Measurements from ENCODE around the gene FMN1. TPM values are rescaled to one million over a fixed set of nuclear protein-coding genes. Genes with fewer than 3 reads are reported as not detected.
"Not testable (repeated sequence)": the region's sequence is repeated elsewhere in the genome, so short reads cannot be mapped to it uniquely, and the experiment has no call there.

The FMN1 gene
- total RNA-seq, 2 donors from 2014 or later, result 1.1 to 4.5 TPM

GRCh38 chr15:32977506-32977905 is 217.0 kb downstream of the FMN1 start:
- no peaks in the 10 kb centered on the region for H3K9me3 Mint-ChIP-seq
- H3K27ac Mint-ChIP-seq, result no peak overlapping the region
- DNase-seq (ENCODE audit: low spot score in 2 of 2) (no peak), ATAC-seq (peak in 1 of 2 donors; percentile 51)
- H3K36me3 Mint-ChIP-seq, result no peaks in the 10 kb centered on the region

- H3K36me3 Mint-ChIP-seq, result no peaks in the 10 kb centered on the region
- no peak for DNase-seq (ENCODE audit: low spot score in 2 of 2)
- ATAC-seq, result no peak
- H3K9me3 Mint-ChIP-seq, result no peaks in the 10 kb centered on the region
- no peak overlapping the region for H3K27ac Mint-ChIP-seq
Measured at GRCh38 chr15:32974691-32975090, 219.8 kb downstream of the FMN1 start.

- Mint-ChIP-seq H3K9me3 (no peaks in the 10 kb centered on the region), H3K36me3 (no peaks in the 10 kb centered on the region), H3K27ac (no peak overlapping the region)
- no peak for DNase-seq (ENCODE audit: low spot score in 2 of 2)
- ATAC-seq, result no peak
Measured at GRCh38 chr15:32972686-32973085, 221.8 kb downstream of the FMN1 start.

GRCh38 chr15:32970847-32971246 is 223.7 kb downstream of the FMN1 start:
- no peak for ATAC-seq
- Mint-ChIP-seq H3K9me3 (no peaks in the 10 kb centered on the region), H3K27ac (no peak overlapping the region), H3K36me3 (peaks cover 0 to 5% of the 10 kb centered on the region in 2 donors)
- no peak for DNase-seq (ENCODE audit: low spot score in 2 of 2)

- Mint-ChIP-seq H3K36me3 (peaks cover 0 to 5% of the 10 kb centered on the region in 2 donors), H3K27ac (no peak overlapping the region), H3K9me3 (no peaks in the 10 kb centered on the region)
- ATAC-seq (no peak), DNase-seq (ENCODE audit: low spot score in 2 of 2) (no peak)
Measured at GRCh38 chr15:32967521-32967920, 227.0 kb downstream of the FMN1 start.

GRCh38 chr15:32966512-32966911 is 228.0 kb downstream of the FMN1 start:
- no peak for ATAC-seq
- no peak for DNase-seq (ENCODE audit: low spot score in 2 of 2)
- peaks cover 0 to 5% of the 10 kb centered on the region in 2 donors for H3K9me3 Mint-ChIP-seq
- peaks cover 0 to 8% of the 10 kb centered on the region in 2 donors for H3K36me3 Mint-ChIP-seq
- no peak overlapping the region for H3K27ac Mint-ChIP-seq

- Mint-ChIP-seq H3K27ac (peak overlapping the region in 1 of 2 donors; percentile 81), H3K36me3 (peaks cover 0 to 8% of the 10 kb centered on the region in 2 donors), H3K9me3 (peaks cover 0 to 5% of the 10 kb centered on the region in 2 donors)
- no peak for ATAC-seq
- no peak for DNase-seq (ENCODE audit: low spot score in 2 of 2)
Measured at GRCh38 chr15:32965897-32966296, 228.6 kb downstream of the FMN1 start.

GRCh38 chr15:32959077-32959476 is 235.4 kb downstream of the FMN1 start:
- DNase-seq (ENCODE audit: low spot score in 2 of 2) (no peak), ATAC-seq (no peak)
- Mint-ChIP-seq H3K36me3 (peaks cover 0 to 4% of the 10 kb centered on the region in 2 donors), H3K9me3 (peaks cover 0 to 5% of the 10 kb centered on the region in 2 donors), H3K27ac (no peak overlapping the region)

- Mint-ChIP-seq H3K36me3 (peaks cover 0 to 4% of the 10 kb centered on the region in 2 donors), H3K9me3 (peaks cover 0 to 5% of the 10 kb centered on the region in 2 donors), H3K27ac (no peak overlapping the region)
- DNase-seq (ENCODE audit: low spot score in 2 of 2) (no peak), ATAC-seq (no peak)
Measured at GRCh38 chr15:32957219-32957618, 237.3 kb downstream of the FMN1 start.

- DNase-seq (ENCODE audit: low spot score in 2 of 2) (no peak), ATAC-seq (no peak)
- peaks cover 0 to 2% of the 10 kb centered on the region in 2 donors for H3K9me3 Mint-ChIP-seq
- H3K27ac Mint-ChIP-seq, result no peak overlapping the region
- peaks cover 0 to 3% of the 10 kb centered on the region in 2 donors for H3K36me3 Mint-ChIP-seq
Measured at GRCh38 chr15:32956711-32957110, 237.8 kb downstream of the FMN1 start.

GRCh38 chr15:32956006-32956405 is 238.5 kb downstream of the FMN1 start:
- DNase-seq (ENCODE audit: low spot score in 2 of 2), result no peak
- H3K9me3 Mint-ChIP-seq, result no peaks in the 10 kb centered on the region
- ATAC-seq, result no peak
- H3K27ac Mint-ChIP-seq, result no peak overlapping the region
- no peaks in the 10 kb centered on the region for H3K36me3 Mint-ChIP-seq

GRCh38 chr15:32953533-32953910 is 241.0 kb downstream of the FMN1 start:
- no peak for ATAC-seq
- Mint-ChIP-seq H3K9me3 (no peaks in the 10 kb centered on the region), H3K27ac (peak overlapping the region in 1 of 2 donors; percentile 23), H3K36me3 (no peaks in the 10 kb centered on the region)
- no peak for DNase-seq (ENCODE audit: low spot score in 2 of 2)

- H3K9me3 Mint-ChIP-seq, result no peaks in the 10 kb centered on the region
- ATAC-seq (no peak), DNase-seq (ENCODE audit: low spot score in 2 of 2) (no peak)
- H3K27ac Mint-ChIP-seq, result peak overlapping the region in 1 of 2 donors; percentile 23
- H3K36me3 Mint-ChIP-seq, result no peaks in the 10 kb centered on the region
Measured at GRCh38 chr15:32952901-32953532, 241.5 kb downstream of the FMN1 start.

- H3K36me3 Mint-ChIP-seq, result no peaks in the 10 kb centered on the region
- DNase-seq (ENCODE audit: low spot score in 2 of 2) (no peak), ATAC-seq (no peak)
- H3K9me3 Mint-ChIP-seq, result no peaks in the 10 kb centered on the region
- H3K27ac Mint-ChIP-seq, result no peak overlapping the region
Measured at GRCh38 chr15:32951736-32952464, 242.6 kb downstream of the FMN1 start.

GRCh38 chr15:32950051-32950450 is 244.5 kb downstream of the FMN1 start:
- ATAC-seq; H3K36me3 Mint-ChIP-seq; H3K27ac Mint-ChIP-seq; DNase-seq (ENCODE audit: low spot score in 2 of 2); H3K9me3 Mint-ChIP-seq: not testable (repeated sequence)

GRCh38 chr15:32946210-32946609 is 248.3 kb downstream of the FMN1 start:
- no peaks in the 10 kb centered on the region for H3K36me3 Mint-ChIP-seq
- no peak for DNase-seq (ENCODE audit: low spot score in 2 of 2)
- ATAC-seq, result no peak

GRCh38 chr15:32944431-32944830 is 250.1 kb downstream of the FMN1 start:
- H3K9me3 Mint-ChIP-seq, result no peaks in the 10 kb centered on the region
- H3K36me3 Mint-ChIP-seq, result no peaks in the 10 kb centered on the region
- DNase-seq (ENCODE audit: low spot score in 2 of 2) (no peak), ATAC-seq (no peak)
- no peak overlapping the region for H3K27ac Mint-ChIP-seq

More at GRCh38 chr15:32946210-32946609, 248.3 kb downstream of the FMN1 start:
- no peaks in the 10 kb centered on the region for H3K9me3 Mint-ChIP-seq
- no peak overlapping the region for H3K27ac Mint-ChIP-seq

- DNase-seq (ENCODE audit: low spot score in 2 of 2) (no peak), ATAC-seq (no peak)
- Mint-ChIP-seq H3K27ac (no peak overlapping the region), H3K9me3 (no peaks in the 10 kb centered on the region), H3K36me3 (no peaks in the 10 kb centered on the region)
Measured at GRCh38 chr15:32943711-32944110, 250.8 kb downstream of the FMN1 start.

All from activated naive CD4-positive, alpha-beta T cell treated with anti-CD3 and anti-CD28 coated beads, Interleukin-2, amount 50 U/mL, for 72 hours (primary cell).